HAP-1 (cell line): ENCODE measurements around the gene CC2D1A.
"Not testable (repeated sequence)": the region's sequence is repeated elsewhere in the genome, so short reads cannot be mapped to it uniquely, and the experiment has no call there.

Experiments used
- DNase-seq, 2 experiments: peaks; one replicate each; pipeline ENCODE4 v3.0.0-alpha.2; 2016 to 2020; ENCODE audit warnings: low spot score in 2 of 2
- H3K27me3 ChIP-seq: fragments of 250-450 bp; sonication (Bioruptor Pico); 2 replicates; pipeline ENCODE4 v1.5.1; 2020; ENCODE audit warnings: low read depth, mild to moderate bottlenecking, moderate library complexity
- H3K36me3 ChIP-seq: fragments of 250-450 bp; sonication (Bioruptor Pico); replicated peaks from 2 replicates; pipeline ENCODE4 v1.5.1; 2020; ENCODE audit warnings: mild to moderate bottlenecking
- H3K4me1 ChIP-seq: fragments of 250-450 bp; sonication (Bioruptor Pico); 2 replicates; pipeline ENCODE4 v1.5.1; 2020; ENCODE audit warnings: mild to moderate bottlenecking
- H3K4me3 ChIP-seq: fragments of 250-450 bp; sonication (Bioruptor Pico); 2 replicates; pipeline ENCODE4 v1.5.1; 2020; ENCODE audit warnings: mild to moderate bottlenecking, moderate library complexity
- H3K9me3 ChIP-seq: fragments of 250-450 bp; sonication (Bioruptor Pico); 2 replicates; pipeline ENCODE4 v1.5.1; 2020; ENCODE audit warnings: mild to moderate bottlenecking, moderate library complexity
- in situ Hi-C: fragments of 300-500 bp; cut with MboI; formaldehyde crosslinking; loops from 3 replicates; pipeline ENCODE4 v1.14.3; 2020; ENCODE audit warnings: low sequenced_read_pairs, inconsistent platforms, mixed read lengths

The CC2D1A gene

DNA sequence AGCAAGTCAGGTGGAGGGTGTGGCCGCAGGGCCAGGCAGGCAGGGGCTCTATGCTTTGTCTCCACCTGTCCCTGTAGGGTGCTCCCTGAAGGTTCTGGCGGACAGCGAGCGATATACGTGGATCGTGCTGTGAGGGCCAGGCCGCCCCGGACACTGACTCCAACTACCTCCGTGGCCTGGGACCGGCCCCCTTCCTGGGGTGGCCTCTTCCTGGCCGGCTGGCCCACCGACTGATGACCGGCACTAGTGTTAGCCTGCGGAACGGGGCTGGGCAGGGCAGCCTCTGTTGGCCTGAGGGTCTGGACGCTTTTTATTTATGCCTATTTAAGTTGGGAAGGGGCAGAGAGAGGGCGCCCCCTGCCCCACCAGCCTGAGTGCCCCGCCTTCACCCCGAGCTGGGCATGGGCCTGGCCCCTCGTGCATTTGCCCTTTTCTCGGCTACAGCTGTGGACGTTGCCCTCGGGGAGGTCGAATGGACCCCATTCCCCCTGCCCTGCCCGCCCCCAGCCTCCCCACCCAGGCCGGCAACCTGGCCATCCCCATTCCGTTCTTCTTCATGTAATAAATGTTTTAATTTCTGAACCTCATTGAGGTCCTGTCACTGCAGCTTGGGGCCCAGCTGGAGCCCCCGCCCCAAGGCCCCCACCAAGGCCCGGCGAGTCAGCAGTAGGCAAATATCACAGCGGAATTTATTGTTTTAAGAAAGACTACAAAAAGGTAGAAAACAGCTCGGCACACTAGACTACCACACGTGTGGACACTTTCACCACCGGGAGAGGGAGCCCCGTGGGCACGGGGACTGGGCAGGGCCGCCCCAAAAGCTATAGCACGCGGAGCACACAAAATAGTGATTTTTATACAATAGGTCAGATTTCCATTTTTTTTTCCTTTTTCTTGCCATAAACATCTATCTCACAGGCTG lies 55.1 kb downstream of the CC2D1A start:
- no peaks in the 10 kb centered on the region for H3K4me1 ChIP-seq
- H3K4me3 ChIP-seq: no peak overlapping the region
- H3K36me3 ChIP-seq: peaks cover 41% of the 10 kb centered on the region
- H3K9me3 ChIP-seq: no peaks in the 10 kb centered on the region
- no peak for DNase-seq
- no peaks in the 10 kb centered on the region for H3K27me3 ChIP-seq
- in situ Hi-C loops: no loop called here

DNA sequence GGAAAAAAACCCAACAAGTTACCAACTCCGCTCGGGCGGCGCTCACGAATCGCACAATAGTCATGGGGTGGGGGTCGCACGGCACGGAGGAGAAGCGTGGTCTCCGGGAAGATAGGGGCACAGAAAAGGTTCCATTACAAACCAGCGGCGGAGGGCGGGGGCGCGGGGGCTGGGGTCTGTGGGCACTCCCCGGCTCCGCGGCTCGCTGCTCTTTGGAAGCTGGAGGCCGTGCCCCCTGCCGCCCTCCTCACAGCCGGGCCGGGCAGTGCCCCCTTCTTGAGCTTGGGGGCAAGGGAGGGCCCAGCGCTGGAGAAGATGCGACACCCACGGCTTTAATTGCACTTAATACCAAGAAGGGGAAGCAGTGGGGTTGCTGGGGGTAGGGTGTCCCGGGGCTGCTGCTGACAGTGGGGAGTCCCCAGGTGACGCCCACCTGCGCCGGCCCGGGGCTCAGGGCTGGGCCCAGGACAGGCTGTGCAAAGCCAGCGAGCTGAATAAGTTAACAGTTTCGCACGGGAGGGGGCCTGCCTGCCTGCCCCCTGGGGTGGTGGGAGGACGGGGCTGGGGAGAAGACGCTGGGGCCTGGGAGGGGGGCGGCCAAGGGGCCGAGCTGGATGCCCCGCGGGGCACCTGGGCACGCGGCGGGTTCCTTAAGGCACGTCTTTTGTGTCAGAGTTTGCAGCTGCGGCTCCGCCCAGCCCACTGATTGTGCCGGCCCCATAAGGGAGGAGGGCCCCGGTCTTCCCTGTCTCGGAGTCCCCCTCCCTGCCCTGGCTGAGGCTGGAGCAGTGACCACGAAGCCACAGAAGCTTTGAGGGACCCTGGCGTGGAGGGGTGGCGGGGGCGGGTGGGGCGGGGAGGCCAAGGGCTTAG lies 56.1 kb downstream of the CC2D1A start:
- no peak overlapping the region for H3K4me3 ChIP-seq
- no peaks in the 10 kb centered on the region for H3K9me3 ChIP-seq
- no peak for DNase-seq
- in situ Hi-C loops: no loop called here
- H3K27me3 ChIP-seq: no peaks in the 10 kb centered on the region
- H3K36me3 ChIP-seq: peaks cover 40% of the 10 kb centered on the region
- H3K4me1 ChIP-seq: no peaks in the 10 kb centered on the region

DNA sequence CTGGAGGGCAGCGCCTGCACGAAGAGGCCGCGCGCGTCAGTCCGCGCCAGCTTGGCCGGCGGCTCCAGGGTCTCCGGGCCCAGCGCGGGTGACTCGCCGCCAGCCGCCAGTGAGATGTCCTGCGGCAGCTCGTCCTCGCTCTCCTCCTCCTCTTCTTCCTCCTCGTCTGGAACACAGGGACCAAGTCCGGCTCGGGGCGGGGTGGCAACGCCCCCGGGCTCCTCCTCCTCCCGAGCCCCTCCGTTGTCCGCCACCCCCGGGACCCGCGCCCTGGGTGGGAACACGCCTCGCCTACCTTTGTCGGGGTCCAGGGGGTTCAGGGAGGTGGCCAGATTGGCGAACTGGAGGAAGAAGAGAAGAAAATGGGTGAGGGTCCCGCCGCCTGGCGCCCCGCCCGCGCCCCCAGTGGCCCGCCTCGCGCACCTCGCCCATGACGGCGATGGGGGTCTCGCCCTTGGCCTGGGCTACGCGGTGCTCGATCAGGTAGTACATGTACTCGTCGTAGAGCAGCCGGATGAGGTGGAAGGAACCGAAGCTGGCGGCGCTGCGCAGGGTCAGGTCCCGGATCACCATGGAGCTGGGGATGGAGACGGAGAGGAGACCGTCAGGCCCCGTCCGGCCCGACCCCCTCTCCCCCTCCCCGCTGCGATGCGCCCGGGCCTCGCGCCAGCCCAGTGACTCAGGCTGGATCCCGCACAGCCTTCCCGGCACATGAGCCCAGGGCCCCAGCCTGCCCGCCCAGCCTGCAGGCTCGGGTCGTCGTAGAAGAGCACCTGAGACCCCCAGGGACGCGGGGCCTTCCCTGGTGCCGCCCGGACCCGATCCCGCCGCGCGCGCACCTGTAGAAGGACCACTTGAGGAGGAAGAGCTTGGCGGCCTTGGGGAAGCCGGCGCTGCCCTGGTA lies 57.0 kb downstream of the CC2D1A start:
- in situ Hi-C loops: no loop called here
- no peaks in the 10 kb centered on the region for H3K9me3 ChIP-seq
- no peaks in the 10 kb centered on the region for H3K27me3 ChIP-seq
- no peak overlapping the region for H3K4me3 ChIP-seq
- no peak for DNase-seq
- peaks cover 37% of the 10 kb centered on the region for H3K36me3 ChIP-seq
- H3K4me1 ChIP-seq: no peaks in the 10 kb centered on the region

DNA sequence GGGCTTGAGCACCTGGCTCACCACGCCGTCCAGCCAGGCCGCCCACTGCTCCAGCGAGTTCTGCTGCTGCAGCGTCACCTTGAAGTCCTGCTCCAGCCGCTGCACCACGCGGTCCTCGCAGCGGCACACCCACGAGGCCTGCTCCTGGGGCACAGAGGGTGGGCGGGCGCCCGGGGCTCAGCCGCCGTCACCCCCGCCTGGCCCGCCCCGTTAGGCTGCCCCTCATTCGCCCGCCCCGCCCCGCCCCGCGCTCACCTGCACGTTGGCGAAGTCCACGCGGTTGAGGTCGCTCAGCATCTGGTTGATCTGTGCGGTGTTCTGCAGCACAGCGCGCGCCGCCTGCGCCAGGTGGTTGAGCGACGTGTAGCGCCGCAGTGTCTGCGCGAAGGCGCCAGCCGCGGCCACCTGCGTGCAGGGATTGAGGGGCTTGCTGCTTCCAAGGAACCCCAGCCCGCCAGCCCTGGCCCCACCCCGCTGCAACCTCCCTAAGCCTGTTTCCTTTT lies 57.7 kb downstream of the CC2D1A start:
- Histone ChIP-seq H3K9me3 (no peaks in the 10 kb centered on the region), H3K4me3 (no peak overlapping the region), H3K4me1 (no peaks in the 10 kb centered on the region), H3K27me3 (no peaks in the 10 kb centered on the region), H3K36me3 (peaks cover 37% of the 10 kb centered on the region)
- in situ Hi-C loops: no loop called here
- no peak for DNase-seq

DNA sequence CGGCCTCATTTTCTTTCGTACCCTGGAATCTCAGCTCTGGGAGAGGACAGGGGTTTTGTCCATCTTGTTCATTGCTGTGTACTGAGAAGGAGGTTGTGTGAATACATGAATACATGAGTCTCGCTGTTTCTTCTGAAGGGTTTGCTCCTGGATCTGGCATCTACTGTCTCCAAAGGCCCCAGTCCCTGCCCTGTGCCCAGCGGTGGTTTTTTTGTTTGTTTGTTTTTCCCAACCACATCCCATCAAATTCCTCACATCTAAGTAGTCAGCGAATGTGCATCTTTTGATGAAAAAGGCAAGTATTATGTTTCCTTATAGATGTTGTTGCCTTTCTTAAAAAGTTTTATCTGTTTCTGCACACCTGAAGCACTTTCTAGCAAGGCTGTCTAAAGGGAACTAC lies 58.8 kb downstream of the CC2D1A start:
- Histone ChIP-seq H3K4me3 (no peak overlapping the region), H3K4me1 (no peaks in the 10 kb centered on the region), H3K27me3 (no peaks in the 10 kb centered on the region), H3K36me3 (peaks cover 29% of the 10 kb centered on the region), H3K9me3 (no peaks in the 10 kb centered on the region)
- DNase-seq: no peak
- in situ Hi-C loops: no loop called here

DNA sequence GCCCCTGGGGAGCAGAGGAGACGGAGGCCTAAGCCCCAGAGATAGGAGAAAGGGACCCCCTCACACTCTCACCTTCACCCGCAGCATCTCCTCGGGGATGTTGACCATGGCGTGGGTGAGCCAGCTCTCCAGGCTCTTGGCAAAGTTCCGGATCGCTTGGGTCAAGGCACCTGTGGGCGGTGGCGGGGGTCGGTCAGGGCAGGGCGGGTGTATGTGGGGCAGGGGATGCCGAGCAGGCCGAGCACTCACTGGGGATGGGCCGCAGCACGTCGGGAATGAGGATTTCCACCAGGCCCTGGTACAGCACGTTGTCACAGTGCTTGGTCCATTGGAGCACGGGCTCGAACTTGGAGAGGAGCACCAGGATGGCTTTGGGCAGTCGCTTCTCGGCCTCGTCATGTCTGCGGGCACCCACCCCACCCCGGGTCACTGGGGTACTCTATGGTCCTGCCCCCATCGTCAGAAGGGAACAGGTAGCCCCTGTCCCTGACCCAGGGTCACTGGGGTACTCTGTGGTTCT lies 59.4 kb downstream of the CC2D1A start:
- no peak for DNase-seq
- Histone ChIP-seq H3K4me1 (no peaks in the 10 kb centered on the region), H3K27me3 (no peaks in the 10 kb centered on the region), H3K9me3 (no peaks in the 10 kb centered on the region), H3K4me3 (no peak overlapping the region), H3K36me3 (peaks cover 22% of the 10 kb centered on the region)
- in situ Hi-C loops: no loop called here

DNA sequence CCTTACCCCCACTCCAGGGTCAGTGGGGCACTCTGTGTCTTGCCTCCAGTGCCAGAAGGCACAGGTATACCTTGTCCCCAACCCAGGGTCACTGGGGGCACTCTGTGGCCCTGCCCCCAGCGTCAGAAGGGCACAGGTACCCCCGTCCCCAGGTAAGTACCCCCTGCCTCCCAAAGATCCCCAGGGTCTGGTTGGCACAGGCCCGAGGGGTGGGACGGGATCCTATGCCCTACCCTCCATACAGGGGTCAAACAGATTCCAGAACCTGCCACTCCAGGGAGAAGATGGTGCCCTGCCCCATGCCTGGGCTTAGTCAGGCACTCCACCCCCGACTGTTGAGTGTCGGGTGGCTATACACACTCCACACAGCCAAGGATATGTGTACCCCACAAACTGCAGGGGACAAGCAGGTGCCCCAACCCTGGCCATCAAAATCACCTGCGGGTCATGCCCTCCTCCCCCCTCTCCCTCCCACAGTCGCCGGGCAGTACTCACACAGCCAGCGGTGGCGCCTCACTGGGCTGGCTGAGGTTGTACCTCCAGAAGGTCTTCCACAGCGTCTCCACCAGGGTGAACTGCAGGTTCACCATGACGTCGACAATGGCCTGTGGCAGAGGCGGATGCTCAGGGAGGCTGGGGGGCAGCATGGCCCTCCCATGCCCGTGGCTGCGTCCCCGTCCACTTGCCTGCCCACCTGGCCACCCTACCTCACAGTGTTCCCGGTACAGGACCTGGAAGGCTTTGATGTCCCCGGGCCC lies 60.1 kb downstream of the CC2D1A start:
- in situ Hi-C loops: no loop called here
- peaks cover 16% of the 10 kb centered on the region for H3K36me3 ChIP-seq

DNA sequence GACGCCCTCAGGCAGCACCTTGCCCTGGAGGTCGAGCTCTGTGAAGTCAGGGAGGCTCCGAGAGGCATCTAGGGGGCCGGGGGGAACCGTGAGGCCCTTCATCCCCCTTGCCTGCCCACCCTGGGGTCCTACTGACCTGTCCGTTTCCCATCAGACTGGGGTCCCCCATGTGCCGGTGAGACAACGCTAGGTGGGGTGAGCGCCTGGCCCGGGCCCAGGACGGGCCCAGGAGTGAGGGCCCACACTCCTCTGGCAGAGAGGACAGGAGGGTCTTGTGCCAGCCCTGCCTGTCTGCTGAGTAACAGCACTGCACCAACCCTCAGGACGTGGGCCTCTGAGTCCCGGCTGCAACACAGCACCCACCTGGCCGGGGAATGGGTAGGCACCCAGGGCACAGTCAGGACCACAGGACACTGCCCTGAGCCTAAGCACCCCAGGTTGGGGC lies 60.7 kb downstream of the CC2D1A start:
- Histone ChIP-seq H3K36me3 (peaks cover 12% of the 10 kb centered on the region), H3K9me3 (no peaks in the 10 kb centered on the region), H3K27me3 (no peaks in the 10 kb centered on the region), H3K4me3 (no peak overlapping the region), H3K4me1 (no peaks in the 10 kb centered on the region)
- no peak for DNase-seq
- in situ Hi-C loops: no loop called here

More for the DNA sequence above, 60.1 kb downstream of the CC2D1A start:
- DNase-seq: no peak
- no peaks in the 10 kb centered on the region for H3K27me3 ChIP-seq
- H3K4me3 ChIP-seq: no peak overlapping the region
- no peaks in the 10 kb centered on the region for H3K4me1 ChIP-seq
- no peaks in the 10 kb centered on the region for H3K9me3 ChIP-seq

DNA sequence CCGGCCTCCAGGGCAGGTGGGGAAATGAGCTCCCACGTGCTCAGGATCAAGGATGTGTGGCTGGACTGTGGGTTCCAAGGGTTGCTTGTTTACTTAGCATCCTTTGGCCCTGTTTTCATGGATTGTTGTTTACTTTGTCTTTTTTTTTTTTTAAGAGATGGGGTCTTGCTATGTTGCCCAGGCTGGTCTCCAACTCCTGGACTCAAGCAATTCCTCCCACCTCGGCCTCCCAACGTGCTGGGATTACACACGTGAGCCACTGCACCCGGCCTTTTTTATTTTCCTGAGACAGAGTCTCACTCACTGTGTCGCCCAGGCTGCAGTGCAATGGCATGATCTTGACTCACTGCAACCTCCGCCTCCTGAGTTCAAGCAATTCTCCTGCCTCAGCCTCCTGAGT lies 61.2 kb downstream of the CC2D1A start:
- H3K27me3 ChIP-seq, DNase-seq, H3K9me3 ChIP-seq, H3K4me3 ChIP-seq, in situ Hi-C loops, H3K4me1 ChIP-seq: not testable (repeated sequence)
- H3K36me3 ChIP-seq: peaks cover 13% of the 10 kb centered on the region

DNA sequence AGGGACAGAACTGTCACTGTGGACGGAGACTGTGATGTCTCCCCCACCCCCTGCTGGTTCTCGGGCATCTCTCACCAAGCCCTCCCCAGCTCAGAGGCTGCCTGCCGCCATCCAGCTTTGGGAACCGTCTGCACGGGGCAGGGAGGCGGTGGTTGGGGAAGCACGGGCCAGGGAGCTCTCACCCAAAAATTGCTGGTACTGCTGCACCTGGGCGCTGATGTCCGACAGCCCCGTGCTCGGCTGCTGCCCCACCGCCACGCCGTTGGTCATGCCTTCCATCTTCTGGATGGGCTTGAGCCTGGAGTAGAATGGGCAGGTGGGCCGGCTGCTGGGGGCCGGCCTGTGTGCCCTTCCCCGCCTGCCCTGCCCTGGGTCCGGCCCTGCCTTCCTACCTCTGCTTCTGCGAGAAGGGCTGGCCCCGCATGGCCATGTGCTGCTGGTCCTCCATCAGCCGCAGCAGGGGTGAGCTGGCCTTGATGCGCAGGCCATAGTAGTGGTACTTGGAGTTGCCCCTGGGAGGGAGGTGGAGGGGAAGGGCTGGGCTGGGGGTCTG lies 62.5 kb downstream of the CC2D1A start:
- DNase-seq: no peak
- H3K27me3 ChIP-seq: no peaks in the 10 kb centered on the region
- no peaks in the 10 kb centered on the region for H3K9me3 ChIP-seq
- in situ Hi-C loops: no loop called here
- no peak overlapping the region for H3K4me3 ChIP-seq
- no peaks in the 10 kb centered on the region for H3K4me1 ChIP-seq
- peaks cover 18% of the 10 kb centered on the region for H3K36me3 ChIP-seq

DNA sequence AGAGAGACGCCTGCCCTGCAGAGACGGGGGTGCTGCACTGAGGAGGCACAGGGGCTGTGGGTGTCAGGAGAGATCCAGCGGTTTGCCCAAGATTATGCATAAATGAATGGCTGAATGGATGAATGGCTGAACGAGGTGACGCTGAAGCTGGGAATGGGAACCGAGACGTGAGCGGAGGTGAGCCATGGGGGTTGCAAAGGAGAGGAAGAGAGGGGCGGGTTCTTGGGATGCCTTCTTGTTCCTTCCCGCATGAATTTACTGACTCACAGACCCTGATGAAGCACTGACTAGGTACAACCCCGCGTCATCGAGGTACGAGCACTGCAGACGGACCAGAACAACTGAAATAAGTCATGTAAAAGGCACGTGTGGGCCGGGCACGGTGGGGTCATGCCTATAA lies 63.0 kb downstream of the CC2D1A start:
- Histone ChIP-seq H3K4me3 (no peak overlapping the region), H3K36me3 (peaks cover 18% of the 10 kb centered on the region), H3K4me1 (no peaks in the 10 kb centered on the region), H3K27me3 (no peaks in the 10 kb centered on the region), H3K9me3 (no peaks in the 10 kb centered on the region)
- in situ Hi-C loops: no loop called here
- DNase-seq: no peak

DNA sequence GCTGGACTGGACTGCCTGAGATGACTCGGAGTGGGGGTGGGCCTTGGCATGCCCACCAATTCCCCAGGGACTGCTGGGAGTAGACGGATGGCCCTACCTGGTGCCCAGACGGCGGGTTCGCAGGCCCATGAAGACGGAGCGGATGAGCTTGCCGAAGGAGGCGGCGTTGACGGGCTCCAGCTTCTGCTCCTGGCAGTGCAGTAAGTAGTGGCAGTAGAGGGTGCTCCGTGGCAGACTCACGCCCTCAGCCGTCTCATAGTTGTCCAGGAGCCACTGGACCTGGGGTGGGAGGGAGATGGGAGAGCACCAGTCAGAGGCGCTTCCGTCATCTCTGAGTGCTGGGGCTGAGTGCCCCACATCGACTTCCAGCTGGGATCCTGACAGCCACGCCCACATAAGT lies 63.9 kb downstream of the CC2D1A start:
- Histone ChIP-seq H3K4me3 (no peak overlapping the region), H3K4me1 (no peaks in the 10 kb centered on the region), H3K36me3 (peaks cover 18% of the 10 kb centered on the region), H3K9me3 (no peaks in the 10 kb centered on the region), H3K27me3 (no peaks in the 10 kb centered on the region)
- DNase-seq: no peak
- in situ Hi-C loops: no loop called here
